HepG2 (cell line): ENCODE measurements around the gene TRIM15. TPM values are rescaled to one million over a fixed set of nuclear protein-coding genes. Genes with fewer than 3 reads are reported as not detected.

Experiments
- BRCA1 ChIP-seq: sonication (generic); formaldehyde crosslinking; IDR thresholded peaks from 2 replicates; pipeline ENCODE4 v1.4.0; 2020; ENCODE audit warnings: missing genetic modification reagents
- DPF2 ChIP-seq: sonication (generic); formaldehyde crosslinking; IDR thresholded peaks from 2 replicates; pipeline ENCODE4 v1.4.0; 2020; ENCODE audit warnings: mild to moderate bottlenecking, low read depth, missing genetic modification reagents, borderline replicate concordance
- DR1 ChIP-seq: sonication (generic); formaldehyde crosslinking; IDR thresholded peaks from 2 replicates; pipeline ENCODE4 v1.8.0; 2021; ENCODE audit warnings: mild to moderate bottlenecking, missing genetic modification reagents, inconsistent platforms
- FLYWCH1 ChIP-seq: sonication (generic); formaldehyde crosslinking; IDR thresholded peaks from 2 replicates; pipeline ENCODE4 v1.8.1; 2023; ENCODE audit warnings: mild to moderate bottlenecking, missing genetic modification reagents
- GATAD1 ChIP-seq: IDR thresholded peaks from 2 replicates; pipeline ENCODE4 v1.6.1; 2016; ENCODE audit warnings: missing genetic modification reagents, missing compliant biosample characterization
- HDAC1 ChIP-seq: sonication (generic); formaldehyde crosslinking; IDR thresholded peaks from 2 replicates; pipeline ENCODE4 v1.5.1; 2020; ENCODE audit warnings: mild to moderate bottlenecking, missing genetic modification reagents
- HNF4G ChIP-seq, 2 experiments: sonication (generic) in 1 of 2; formaldehyde crosslinking in 1 of 2; IDR thresholded peaks; 2 replicates each; pipeline versions ENCODE4 v1.4.0 to v1.6.1; 2011 to 2020; ENCODE audit warnings: borderline replicate concordance in 2 of 2, low read depth in 2 of 2, mild to moderate bottlenecking in 2 of 2, low read length in 1 of 2, missing genetic modification reagents in 1 of 2, moderate library complexity in 1 of 2
- IKZF1 ChIP-seq: fragments of 450-650 bp; IDR thresholded peaks from 2 replicates; pipeline ENCODE4 v1.7.1; 2016
- MIXL1 ChIP-seq: IDR thresholded peaks from 2 replicates; pipeline ENCODE4 v1.6.1; 2016
- NKX3-1 ChIP-seq: sonication (generic); formaldehyde crosslinking; IDR thresholded peaks from 2 replicates; pipeline ENCODE4 v1.5.0; 2020; ENCODE audit warnings: missing genetic modification reagents
- NPAS2 ChIP-seq: sonication (generic); formaldehyde crosslinking; IDR thresholded peaks from 2 replicates; pipeline ENCODE4 v1.8.0; 2022; ENCODE audit warnings: mild to moderate bottlenecking, missing genetic modification reagents, borderline replicate concordance
- NR2F6 ChIP-seq, 2 experiments: IDR thresholded peaks; 2 replicates each; pipeline ENCODE4 v1.6.1; 2016; ENCODE audit warnings: antibody characterized with exemption in 1 of 2, mild to moderate bottlenecking in 1 of 2
- ONECUT2 ChIP-seq: sonication (generic); formaldehyde crosslinking; IDR thresholded peaks from 2 replicates; pipeline ENCODE4 v1.4.0; 2020; ENCODE audit warnings: missing genetic modification reagents
- PRMT3 ChIP-seq: sonication (generic); formaldehyde crosslinking; IDR thresholded peaks from 2 replicates; pipeline ENCODE4 v1.8.1; 2022; ENCODE audit warnings: low read depth, mild to moderate bottlenecking, moderate library complexity, missing genetic modification reagents, borderline replicate concordance
- REXO4 ChIP-seq: sonication (generic); formaldehyde crosslinking; IDR thresholded peaks from 2 replicates; pipeline ENCODE4 v1.8.0; 2022; ENCODE audit warnings: missing genetic modification reagents, mild to moderate bottlenecking, borderline replicate concordance
- RXRA ChIP-seq: sonication (generic); formaldehyde crosslinking; IDR thresholded peaks from 2 replicates; pipeline ENCODE4 v1.5.1; 2020; ENCODE audit warnings: missing genetic modification reagents
- SP1 ChIP-seq, 2 experiments: fragments of 450-650 bp in 1 of 2; sonication (generic) in 1 of 2; formaldehyde crosslinking in 1 of 2; IDR thresholded peaks; 2 replicates each; pipeline versions ENCODE4 v1.4.0 to v1.6.1; 2016 to 2020; ENCODE audit warnings: missing genetic modification reagents in 1 of 2
- SP5 ChIP-seq: IDR thresholded peaks from 2 replicates; pipeline ENCODE4 v1.6.1; 2016; ENCODE audit warnings: low read depth, borderline replicate concordance
- XBP1 ChIP-seq: sonication (generic); formaldehyde crosslinking; IDR thresholded peaks from 2 replicates; pipeline ENCODE4 v1.5.0; 2020; ENCODE audit warnings: missing genetic modification reagents
- ZFP82 ChIP-seq: sonication (generic); formaldehyde crosslinking; IDR thresholded peaks from 2 replicates; pipeline ENCODE4 v1.5.1; 2020; ENCODE audit warnings: mild to moderate bottlenecking, missing genetic modification reagents, borderline replicate concordance
- ZNF264 ChIP-seq: sonication (generic); formaldehyde crosslinking; IDR thresholded peaks from 2 replicates; pipeline ENCODE4 v1.4.0; 2020; ENCODE audit warnings: missing genetic modification reagents
- ZNF281 ChIP-seq: sonication (generic); formaldehyde crosslinking; IDR thresholded peaks from 2 replicates; pipeline ENCODE4 v1.4.0; 2020; ENCODE audit warnings: missing genetic modification reagents, borderline replicate concordance
- ZNF292 ChIP-seq: sonication (generic); formaldehyde crosslinking; IDR thresholded peaks from 2 replicates; pipeline ENCODE4 v1.8.1; 2022; ENCODE audit warnings: mild to moderate bottlenecking, low read depth, missing genetic modification reagents, borderline replicate concordance
- ZNF510 ChIP-seq: sonication (generic); formaldehyde crosslinking; IDR thresholded peaks from 2 replicates; pipeline ENCODE4 v1.4.0; 2020; ENCODE audit warnings: low read depth, mild to moderate bottlenecking, missing genetic modification reagents
- ZNF75D ChIP-seq: sonication (generic); formaldehyde crosslinking; IDR thresholded peaks from 2 replicates; pipeline ENCODE4 v1.8.1; 2023; ENCODE audit warnings: missing genetic modification reagents, mild to moderate bottlenecking, borderline replicate concordance
- ZNF772 ChIP-seq: sonication (generic); formaldehyde crosslinking; IDR thresholded peaks from 2 replicates; pipeline ENCODE4 v1.5.0; 2020; ENCODE audit warnings: mild to moderate bottlenecking, missing genetic modification reagents
- ZNF773 ChIP-seq: sonication (generic); formaldehyde crosslinking; IDR thresholded peaks from 2 replicates; pipeline ENCODE4 v1.4.0; 2020; ENCODE audit warnings: missing genetic modification reagents, borderline replicate concordance
- ZNF775 ChIP-seq: sonication (generic); formaldehyde crosslinking; IDR thresholded peaks from 2 replicates; pipeline ENCODE4 v1.4.0; 2020; ENCODE audit warnings: missing genetic modification reagents, mild to moderate bottlenecking, moderate library complexity, borderline replicate concordance
- ZNF83 ChIP-seq: sonication (generic); formaldehyde crosslinking; IDR thresholded peaks from 2 replicates; pipeline ENCODE4 v1.4.0; 2020; ENCODE audit warnings: missing genetic modification reagents, mild to moderate bottlenecking, borderline replicate concordance
- polyA plus RNA-seq, 8 experiments: library from polyadenylated mRNA; depleted of rRNA in 3 of 8; stranded (reverse) in 7 of 8; unstranded in 1 of 8; fragments of >200 nt; fragmentation: Illumina TruSeq in 4 of 8; extraction: Trizol in 4 of 8; gene quantifications; 2 replicates each; pipeline versions ENCODE4 v1.2.1 to v1.2.3, GENCODE V29; 2011 to 2016; ENCODE audit warnings: low read depth in 4 of 8, missing spikeins in 1 of 8, mixed read lengths in 1 of 8; ENCODE audit not compliant: insufficient read depth in 1 of 8
- total RNA-seq, 5 experiments: library from RNA; depleted of rRNA; stranded (reverse); fragments of >200 nt; fragmentation: Illumina TruSeq; extraction: Trizol; gene quantifications; 2 replicates each; pipeline ENCODE4 v1.2.3, GENCODE V29; 2016; ENCODE audit warnings: low read depth in 1 of 5

TRIM15 gene
- total and polyA plus RNA-seq, 2 of the 13 experiments (the other 11 are each of a cell fraction or from before 2014, with no cell fraction given) = 35.1 to 38.2 TPM

GRCh38 chr6:30206799-30207618, 43.7 kb downstream of the TRIM15 start (continued):
- TF ChIP-seq NKX3-1 (CRISPR knock-in tag) (peak; percentile 66; the same call in 1 of the 2 replicates), RXRA (CRISPR knock-in tag) (peak; percentile 95; the same call in 1 of the 2 replicates), ZNF510 (CRISPR knock-in tag) (no peak), ZNF772 (no peak; the same call in 1 of the 2 replicates), ZNF775 (CRISPR knock-in tag) (no peak), HNF4G (IDR thresholded peaks at IDR 0.05; ENCODE audit: borderline replicate concordance, low read depth, low read length) (peak; percentile 96), HNF4G (CRISPR knock-in tag; IDR thresholded peaks at IDR 0.05; ENCODE audit: borderline replicate concordance, low read depth) (peak; percentile 96), DR1 (CRISPR knock-in tag) (no peak), REXO4 (CRISPR knock-in tag) (no peak), FLYWCH1 (CRISPR knock-in tag) (no peak), ZNF264 (CRISPR knock-in tag) (peak; percentile 96), MIXL1 (CRISPR knock-in tag) (peak; percentile 86; the same call in 1 of the 2 replicates), SP5 (CRISPR knock-in tag) (peak; percentile 92), NR2F6 (IDR thresholded peaks at IDR 0.05) (peak; percentile 94), NR2F6 (CRISPR knock-in tag; IDR thresholded peaks at IDR 0.05) (peak; percentile 87), BRCA1 (CRISPR knock-in tag) (peak; percentile 76; the same call in 1 of the 2 replicates), DPF2 (peak; percentile 85), ZFP82 (CRISPR knock-in tag) (no peak), PRMT3 (CRISPR knock-in tag) (no peak), ZNF75D (no peak), GATAD1 (CRISPR knock-in tag) (no peak), ZNF83 (CRISPR knock-in tag) (no peak), ZNF281 (CRISPR knock-in tag) (no peak), ONECUT2 (CRISPR knock-in tag) (0 out of 2 replicates have a peak, but pooled peaks have one; percentile 56), ZNF773 (no peak), NPAS2 (CRISPR knock-in tag) (no peak), ZNF292 (CRISPR knock-in tag) (peak; percentile 96), IKZF1 (no peak), HDAC1 (CRISPR knock-in tag) (peak; percentile 86), XBP1 (CRISPR knock-in tag) (no peak), SP1 (IDR thresholded peaks at IDR 0.05) (no peak), SP1 (CRISPR knock-in tag; IDR thresholded peaks at IDR 0.05) (no peak; the same call in 1 of the 2 replicates)
